ENCODE results near the gene PEX10.

PEX10 gene

GRCh38 chr1:2376261-2376741, 36.1 kb downstream of the PEX10 start:
- no peak for DNase-seq (ENCODE audit: extremely low read depth in 1 of 2, low read depth in 1 of 2)

- no peak for DNase-seq (ENCODE audit: extremely low read depth in 1 of 2, low read depth in 1 of 2)
Observed at GRCh38 chr1:2375923-2376260, 36.5 kb downstream of the PEX10 start.

GRCh38 chr1:2375246-2375922, 37.0 kb downstream of the PEX10 start:
- no peak for DNase-seq (ENCODE audit: extremely low read depth in 1 of 2, low read depth in 1 of 2)

- DNase-seq (ENCODE audit: extremely low read depth in 1 of 2, low read depth in 1 of 2) = no peak
Observed at GRCh38 chr1:2374252-2375155, 37.9 kb downstream of the PEX10 start.

- no peak for DNase-seq (ENCODE audit: extremely low read depth in 1 of 2, low read depth in 1 of 2)
Observed at GRCh38 chr1:2373551-2374251, 38.7 kb downstream of the PEX10 start.

GRCh38 chr1:2372551-2373490, 39.5 kb downstream of the PEX10 start:
- DNase-seq (ENCODE audit: extremely low read depth in 1 of 2, low read depth in 1 of 2) = no peak

GRCh38 chr1:2368053-2368744, 44.2 kb downstream of the PEX10 start:
- DNase-seq (ENCODE audit: extremely low read depth in 1 of 2, low read depth in 1 of 2) = no peak

GRCh38 chr1:2363847-2364513, 48.4 kb downstream of the PEX10 start:
- DNase-seq (ENCODE audit: extremely low read depth in 1 of 2, low read depth in 1 of 2) = no peak

GRCh38 chr1:2360588-2361364, 51.6 kb downstream of the PEX10 start:
- no peak for DNase-seq (ENCODE audit: extremely low read depth in 1 of 2, low read depth in 1 of 2)

- no peak for DNase-seq (ENCODE audit: extremely low read depth in 1 of 2, low read depth in 1 of 2)
Observed at GRCh38 chr1:2358651-2359640, 53.4 kb downstream of the PEX10 start.

- DNase-seq (ENCODE audit: extremely low read depth in 1 of 2, low read depth in 1 of 2) = no peak
Observed at GRCh38 chr1:2358072-2358471, 54.3 kb downstream of the PEX10 start.

GRCh38 chr1:2356911-2357845, 55.2 kb downstream of the PEX10 start:
- no peak for DNase-seq (ENCODE audit: extremely low read depth in 1 of 2, low read depth in 1 of 2)

GRCh38 chr1:2356401-2356800, 56.0 kb downstream of the PEX10 start:
- no peak for DNase-seq (ENCODE audit: extremely low read depth in 1 of 2, low read depth in 1 of 2)

- DNase-seq (ENCODE audit: extremely low read depth in 1 of 2, low read depth in 1 of 2) = no peak
Observed at GRCh38 chr1:2355373-2356261, 56.7 kb downstream of the PEX10 start.
